GM21737 (cell line): Measurements from ENCODE around the gene DNAJA1.
"Not testable (repeated sequence)": the region's sequence is repeated elsewhere in the genome, so short reads cannot be mapped to it uniquely, and the experiment has no call there.

ENCODE experiments used
- ATAC-seq: cut with Tn5 transposase; IDR thresholded peaks from one replicate; pipeline ENCODE4 v1.9.1; 2021; ENCODE audit warnings: mild to moderate bottlenecking, moderate library complexity; ENCODE audit not compliant: unreplicated experiment

DNAJA1 gene

DNA sequence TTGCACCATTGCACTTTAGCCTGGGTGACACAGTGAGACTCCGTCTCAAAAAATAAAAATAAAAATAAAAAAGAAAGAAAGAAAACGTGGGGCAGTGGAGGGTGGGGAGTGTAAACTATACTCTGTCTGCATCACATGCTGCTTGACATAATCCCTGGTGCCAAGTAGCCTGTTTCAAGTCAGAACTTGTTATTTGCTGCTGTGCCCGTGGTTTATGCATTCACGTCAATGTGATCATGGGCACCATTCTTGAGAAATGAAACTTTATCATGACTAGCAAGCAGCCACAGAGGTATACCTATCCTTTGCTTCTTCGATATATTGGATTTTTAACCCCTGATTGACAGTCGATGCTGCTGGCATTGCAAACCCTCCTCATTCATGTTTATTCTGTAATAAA, 55.5 kb downstream of the DNAJA1 start:
- no peak for ATAC-seq

DNA sequence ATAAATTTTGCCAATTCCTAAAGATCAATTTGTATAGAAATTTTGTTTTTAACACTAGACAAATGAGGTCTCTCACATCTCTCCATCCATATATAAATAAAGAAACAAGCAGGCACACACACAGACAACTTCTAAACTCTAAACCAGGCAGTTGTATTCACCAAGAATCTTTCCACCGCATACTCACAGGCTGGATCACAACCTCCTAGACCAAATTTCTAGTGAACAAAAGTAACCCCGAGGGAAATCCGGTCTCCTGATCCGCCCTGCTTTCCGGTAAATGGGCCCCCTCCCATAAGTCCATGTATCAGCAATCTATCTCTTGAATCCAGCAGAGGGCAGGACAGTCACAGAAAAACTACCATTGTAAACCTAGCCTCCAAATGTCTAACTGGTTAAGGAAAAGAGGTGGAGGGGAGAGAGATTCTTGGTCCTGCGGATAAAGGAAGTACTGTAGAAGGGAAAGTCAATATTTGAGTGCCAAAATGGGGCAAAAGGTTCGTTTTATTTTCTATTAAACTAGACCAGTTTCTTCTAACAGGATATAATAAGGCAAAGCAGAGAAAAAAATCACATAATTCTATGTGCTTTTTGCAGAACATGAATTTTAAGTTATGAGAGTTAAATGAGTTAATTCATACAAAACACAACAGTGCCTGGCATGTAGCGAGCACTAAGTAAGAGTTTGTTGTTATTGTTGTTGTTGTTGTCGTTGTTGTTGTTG, 56.2 kb downstream of the DNAJA1 start:
- ATAC-seq: peak; percentile 50

DNA sequence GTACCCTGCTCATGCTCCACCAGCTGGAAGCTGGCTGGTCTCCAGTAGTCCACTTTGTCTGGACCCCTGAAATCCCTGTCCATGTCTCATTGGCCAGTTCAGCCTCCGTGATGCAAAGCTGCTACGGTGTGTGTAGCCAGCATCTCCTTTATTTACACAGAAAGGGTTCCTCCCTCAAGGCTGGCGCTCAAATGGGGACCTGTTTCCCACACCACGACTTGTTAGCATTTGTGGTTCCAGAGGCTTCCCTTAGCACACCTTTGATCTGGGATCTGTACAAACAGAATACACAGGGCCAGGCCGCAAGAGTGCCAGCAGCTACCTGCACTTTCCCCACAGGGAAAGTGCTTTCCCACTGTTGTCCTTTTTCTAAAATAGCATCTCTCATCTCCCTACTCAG, 57.1 kb downstream of the DNAJA1 start:
- ATAC-seq: no peak

DNA sequence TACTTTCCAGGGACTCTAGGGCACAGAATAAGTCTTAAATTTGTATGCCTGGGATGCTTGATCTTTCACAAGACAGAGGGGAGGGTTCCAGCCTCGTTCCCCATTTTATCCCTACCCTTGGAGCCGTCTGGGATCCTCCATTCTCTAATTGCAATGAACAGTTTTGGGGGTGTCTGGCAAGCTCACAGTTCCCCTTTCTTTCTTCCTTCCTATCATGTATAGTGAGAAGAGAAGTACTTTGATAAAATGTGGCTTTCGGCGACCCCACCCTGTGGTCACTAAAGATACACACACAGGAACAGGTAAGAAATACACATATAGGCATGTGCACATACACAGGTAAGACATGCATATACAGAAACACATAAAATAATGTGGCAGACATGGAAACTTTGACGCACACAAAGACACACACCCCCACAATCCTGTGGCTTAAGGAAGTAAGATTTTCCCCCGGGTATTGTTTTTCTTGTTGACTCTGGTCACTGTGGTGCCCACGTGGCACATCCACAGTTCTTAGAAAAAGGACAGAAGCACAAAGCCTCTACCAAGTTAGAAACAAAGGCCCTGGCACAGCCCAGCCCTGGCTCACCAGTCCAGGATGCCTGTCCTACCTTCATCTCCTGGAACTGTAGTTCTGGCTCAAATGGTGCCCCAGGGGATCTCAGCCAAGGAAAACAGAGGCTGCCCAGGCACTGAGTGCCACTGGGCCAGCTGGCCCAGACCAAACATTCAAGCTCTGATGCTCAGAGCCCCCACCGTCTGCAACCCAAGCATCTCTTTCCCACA, 57.7 kb downstream of the DNAJA1 start:
- ATAC-seq: no peak

DNA sequence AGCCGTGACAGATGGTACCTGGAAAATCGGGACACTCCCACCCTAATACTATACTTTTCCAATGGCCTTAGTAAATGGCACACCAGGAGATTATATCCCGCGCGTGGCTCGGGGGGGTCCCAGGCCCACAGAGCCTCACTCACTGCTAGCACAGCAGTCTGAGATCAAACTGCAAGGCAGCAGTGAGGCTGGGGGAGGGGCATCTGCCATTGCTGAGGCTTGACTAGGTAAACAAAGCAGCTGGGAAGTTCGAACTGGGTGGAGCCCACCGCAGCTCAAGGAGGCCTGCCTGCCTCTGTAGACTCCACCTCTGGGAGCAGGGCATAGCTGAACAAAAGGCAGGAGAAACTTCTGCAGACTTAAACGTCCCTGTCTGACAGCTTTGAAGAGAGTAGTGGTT, 60.6 kb downstream of the DNAJA1 start:
- ATAC-seq: not testable (repeated sequence)
